NOMO-1 treated with DMSO at 0.1 percent for 48 hours (cell line): Measurements from ENCODE around the gene TNFAIP6.

Experiments used
- DNase-seq: peaks from one replicate; lab custom pipeline; 2025; ENCODE audit not compliant: unreplicated experiment; lab: John Stamatoyannopoulos, UW

The TNFAIP6 gene

GRCh38 chr2:151359768-151360461 is 2.5 kb downstream of the TNFAIP6 start:
- no peak for DNase-seq

- DNase-seq: no peak
These were observed 4.4 kb downstream of the TNFAIP6 start for GRCh38 chr2:151361674-151362370.

GRCh38 chr2:151363709-151364108 is 6.3 kb downstream of the TNFAIP6 start:
- peak; percentile 64 for DNase-seq

GRCh38 chr2:151367571-151367970 is 10.2 kb downstream of the TNFAIP6 start:
- DNase-seq: no peak

GRCh38 chr2:151374436-151374835 is 17.0 kb downstream of the TNFAIP6 start:
- DNase-seq: no peak

GRCh38 chr2:151379169-151379568 is 21.8 kb downstream of the TNFAIP6 start:
- DNase-seq: no peak

GRCh38 chr2:151380580-151381235 is 23.3 kb downstream of the TNFAIP6 start:
- no peak for DNase-seq

GRCh38 chr2:151381266-151381665 is 23.9 kb downstream of the TNFAIP6 start:
- DNase-seq: no peak

GRCh38 chr2:151388011-151388410 is 30.6 kb downstream of the TNFAIP6 start:
- no peak for DNase-seq

GRCh38 chr2:151391436-151391835 is 34.0 kb downstream of the TNFAIP6 start:
- no peak for DNase-seq

- DNase-seq: no peak
These were observed 37.1 kb downstream of the TNFAIP6 start for GRCh38 chr2:151394509-151394908.

- DNase-seq: no peak
These were observed 38.4 kb downstream of the TNFAIP6 start for GRCh38 chr2:151395509-151396374.

GRCh38 chr2:151399981-151400380 is 42.6 kb downstream of the TNFAIP6 start:
- no peak for DNase-seq

GRCh38 chr2:151401149-151401548 is 43.8 kb downstream of the TNFAIP6 start:
- no peak for DNase-seq

- no peak for DNase-seq
These were observed 46.5 kb downstream of the TNFAIP6 start for GRCh38 chr2:151403914-151404313.

- no peak for DNase-seq
These were observed 48.0 kb downstream of the TNFAIP6 start for GRCh38 chr2:151405376-151405775.

- no peak for DNase-seq
These were observed 49.9 kb downstream of the TNFAIP6 start for GRCh38 chr2:151407281-151407680.

- no peak for DNase-seq
These were observed 51.6 kb downstream of the TNFAIP6 start for GRCh38 chr2:151408788-151409600.

- peak; percentile 87 for DNase-seq
These were observed 52.5 kb downstream of the TNFAIP6 start, which contains the start of gene RIF1 for GRCh38 chr2:151409601-151410484. TSS of gene RIF1 (plus strand) at chr2:151409902. CDS start at chr2:151410424, 522 bp downstream.
